Liver (tissue), 9 donors: ENCODE measurements around the gene AP1S2. TPM values are rescaled to one million over a fixed set of nuclear protein-coding genes. Genes with fewer than 3 reads are reported as not detected.

Experiments used
- DNase-seq: peaks from one replicate; pipeline ENCODE4 v3.0.0-alpha.2; 2017; ENCODE audit warnings: low spot score
- H3K27ac ChIP-seq, 2 donors: one replicate each; pipeline ENCODE4 v1.7.0; 2013; ENCODE audit warnings: inconsistent platforms in 2 of 2, low read length in 2 of 2, control low read depth in 1 of 2, low read depth in 1 of 2, mild to moderate bottlenecking in 1 of 2
- H3K27me3 ChIP-seq, 4 donors: one replicate each; pipeline versions ENCODE4 v1.6.1 to v1.7.0; 2013; ENCODE audit warnings: low read length in 3 of 4, inconsistent platforms in 1 of 4, mild to moderate bottlenecking in 1 of 4, moderate library complexity in 1 of 4; ENCODE audit not compliant: control insufficient read depth in 4 of 4, insufficient read depth in 4 of 4
- H3K36me3 ChIP-seq, 4 donors: one replicate each; pipeline versions ENCODE4 v1.6.1 to v1.7.0; 2013; ENCODE audit warnings: low read length in 3 of 4, mild to moderate bottlenecking in 3 of 4, low read depth in 1 of 4, moderate library complexity in 1 of 4; ENCODE audit not compliant: control insufficient read depth in 4 of 4, insufficient read depth in 3 of 4
- H3K4me1 ChIP-seq, 4 donors: one replicate each; pipeline versions ENCODE4 v1.6.1 to v1.7.0; 2013; ENCODE audit warnings: low read length in 3 of 4, mild to moderate bottlenecking in 3 of 4, moderate library complexity in 1 of 4; ENCODE audit not compliant: control insufficient read depth in 4 of 4, insufficient read depth in 4 of 4
- H3K4me3 ChIP-seq, 3 donors: one replicate each; pipeline versions ENCODE4 v1.6.1 to v1.7.0; 2013; ENCODE audit warnings: low read length in 3 of 3, control low read depth in 1 of 3, low read depth in 1 of 3, mild to moderate bottlenecking in 1 of 3
- H3K9ac ChIP-seq, 2 donors: one replicate each; pipeline ENCODE4 v1.7.0; 2013; ENCODE audit warnings: low read length in 2 of 2, mild to moderate bottlenecking in 2 of 2, moderate library complexity in 2 of 2, control low read depth in 1 of 2, low read depth in 1 of 2
- H3K9me3 ChIP-seq, 4 donors: one replicate each; pipeline versions ENCODE4 v1.6.1 to v1.7.0; 2013; ENCODE audit warnings: low read length in 3 of 4; ENCODE audit not compliant: control insufficient read depth in 4 of 4
- ATF3 ChIP-seq: IDR thresholded peaks from 2 replicates; pipeline ENCODE4 v1.6.1; 2016; ENCODE audit warnings: antibody characterized with exemption
- CTCF ChIP-seq: fragments of 150-350 bp; IDR thresholded peaks from 2 replicates; pipeline ENCODE4 v1.5.1; 2017; ENCODE audit warnings: improper control_type of control experiment, low read depth, low read length; ENCODE audit not compliant: missing input control
- GABPA ChIP-seq, 2 donors: IDR thresholded peaks in 1 of 2; conservative IDR thresholded peaks in 1 of 2; 2 replicates each; pipeline ENCODE4 v1.6.1; 2016; ENCODE audit warnings: antibody characterized with exemption in 2 of 2, mild to moderate bottlenecking in 1 of 2, moderate library complexity in 1 of 2
- JUND ChIP-seq, 2 donors: IDR thresholded peaks; 2 replicates each; pipeline ENCODE4 v1.6.1; 2016; ENCODE audit warnings: antibody characterized with exemption in 2 of 2
- NR2F2 ChIP-seq: IDR thresholded peaks from 2 replicates; pipeline ENCODE4 v1.6.1; 2016; ENCODE audit warnings: antibody characterized with exemption
- RAD21 ChIP-seq, 2 donors: IDR thresholded peaks; 2 replicates each; pipeline ENCODE4 v1.6.1; 2016; ENCODE audit warnings: antibody characterized with exemption in 2 of 2, mild to moderate bottlenecking in 2 of 2
- TAF1 ChIP-seq: conservative IDR thresholded peaks from 2 replicates; pipeline ENCODE4 v1.6.1; 2016; ENCODE audit warnings: antibody characterized with exemption, mild to moderate bottlenecking
- YY1 ChIP-seq: IDR thresholded peaks from 2 replicates; pipeline ENCODE4 v1.6.1; 2016; ENCODE audit warnings: antibody characterized with exemption, mild to moderate bottlenecking
- WGBS: extraction: QIAGEN DNeasy Blood & Tissue Kit; methylation state at CpG from one replicate; pipeline ENCODE4 v1.1.7; 2013; 5-methylcytosine and 5-hydroxymethylcytosine counted together
- polyA plus RNA-seq, 2 donors: library from polyadenylated mRNA; stranded (reverse) in 1 of 2; unstranded in 1 of 2; fragments of 200-250 nt in 1 of 2; fragments of >200 nt in 1 of 2; fragmentation: Nextera tagmentation in 1 of 2; extraction: Ambion mirVana in 1 of 2; gene quantifications; one replicate each; pipeline versions ENCODE4 v1.2.1 to v1.2.3, GENCODE V29; 2013 to 2015
- total RNA-seq, 2 donors: library from RNA; depleted of rRNA; stranded (reverse); fragments of >200 nt; gene quantifications; one replicate each; pipeline ENCODE4 v1.2.3, GENCODE V29; 2014
- TF ChIP-seq, protein P1 (sequence below): IDR thresholded peaks from 2 replicates; pipeline ENCODE4 v1.6.1; 2016; ENCODE audit warnings: antibody characterized with exemption
- donor health status: healthy.
- donor health status: healthy.
- donor health status: healthy.
- donor health status: healthy.
- donor health status: healthy.

AP1S2 gene
- total and polyA plus RNA-seq, 4 donors = 6.1 to 25.7 (median 10.6) TPM

DNA sequence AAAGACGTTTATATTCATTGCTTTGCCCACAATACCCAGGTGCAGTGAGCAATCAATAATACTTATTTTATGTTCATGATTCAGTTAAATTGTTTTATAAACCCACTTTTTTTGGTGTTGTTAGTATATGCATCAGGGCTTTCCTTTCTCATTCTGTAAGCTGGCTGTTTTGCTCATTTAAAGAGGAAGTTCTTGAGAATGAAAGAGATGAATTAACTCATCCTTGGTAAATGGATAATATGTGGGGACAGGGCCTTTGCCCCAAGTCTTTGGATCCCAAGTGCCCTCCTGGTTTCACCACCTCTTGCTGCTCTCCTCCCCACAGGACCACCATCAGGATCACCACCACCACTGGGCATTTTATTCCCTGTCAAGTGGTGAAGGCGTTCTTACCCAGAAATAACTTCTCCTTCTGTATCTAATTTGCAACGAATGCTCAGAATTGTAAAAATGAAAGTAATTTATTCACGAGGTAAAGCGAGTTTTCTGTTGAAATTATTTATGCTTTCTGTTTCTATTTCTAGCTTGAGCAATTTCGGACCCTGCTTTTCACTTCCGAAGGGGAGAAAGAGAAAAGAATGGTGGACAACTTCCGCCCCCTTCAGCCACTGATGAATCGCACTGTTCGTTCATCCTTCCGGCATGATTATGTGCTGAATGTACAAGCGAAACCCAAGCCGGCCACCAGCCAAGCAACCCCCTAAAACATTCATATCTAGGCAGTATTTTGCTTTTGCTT is 72.5 kb downstream of the AP1S2 start:
- Histone ChIP-seq H3K9ac (no peak overlapping the region), H3K4me3 (no peak overlapping the region), H3K4me1 (no peaks in the 10 kb centered on the region), H3K9me3 (no peaks in the 10 kb centered on the region), H3K27me3 (no peaks in the 10 kb centered on the region), H3K27ac (no peak overlapping the region), H3K36me3 (peaks cover 0 to 3% (median 2%) of the 10 kb centered on the region in 4 donors)
- DNase-seq = no peak
- 81% methylated on average over 13 of the region's 13 CpGs for WGBS
- TF ChIP-seq GABPA (IDR thresholded peaks at IDR 0.05 in 1 of 2, conservative IDR thresholded peaks at IDR 0.05 in 1 of 2) (no peak), JUND (IDR thresholded peaks at IDR 0.05) (no peak), YY1 (no peak), TAF1 (no peak), RAD21 (IDR thresholded peaks at IDR 0.05) (no peak), NR2F2 (no peak), ATF3 (no peak), CTCF (no peak)
- TF ChIP-seq, protein P1, sequence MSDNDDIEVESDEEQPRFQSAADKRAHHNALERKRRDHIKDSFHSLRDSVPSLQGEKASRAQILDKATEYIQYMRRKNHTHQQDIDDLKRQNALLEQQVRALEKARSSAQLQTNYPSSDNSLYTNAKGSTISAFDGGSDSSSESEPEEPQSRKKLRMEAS = no peak

Other genes starting within 250 kb of the AP1S2 start
- 1 to 10 TPM; 1.5 to 3.0 TPM for gene CLTRN, start 190.0 kb downstream of the AP1S2 start, total RNA-seq
- gene CLTRN, start 190.0 kb downstream of the AP1S2 start, polyA plus RNA-seq = 10 to 100 TPM in 1 of 2 donors, 1 to 10 TPM in 1; 6.9 to 11.0 TPM
- 1 to 10 TPM; 1.2 to 2.9 TPM for gene CA5B, start 116.5 kb downstream of the AP1S2 start, total RNA-seq
- 1 to 10 TPM in 1 of 2 donors, under 1 TPM in 1; 0.55 to 1.9 TPM for gene CA5B, start 116.5 kb downstream of the AP1S2 start, polyA plus RNA-seq
- 1 to 10 TPM; 1.4 to 2.8 TPM for gene ZRSR2, start 64.3 kb downstream of the AP1S2 start, total RNA-seq
- gene ZRSR2, start 64.3 kb downstream of the AP1S2 start, polyA plus RNA-seq = 1 to 10 TPM; 3.1 to 7.0 TPM